ENCODE results near the gene PQBP1.
"Not testable (repeated sequence)": the region's sequence is repeated elsewhere in the genome, so short reads cannot be mapped to it uniquely, and the experiment has no call there.

Gene PQBP1, protein sequence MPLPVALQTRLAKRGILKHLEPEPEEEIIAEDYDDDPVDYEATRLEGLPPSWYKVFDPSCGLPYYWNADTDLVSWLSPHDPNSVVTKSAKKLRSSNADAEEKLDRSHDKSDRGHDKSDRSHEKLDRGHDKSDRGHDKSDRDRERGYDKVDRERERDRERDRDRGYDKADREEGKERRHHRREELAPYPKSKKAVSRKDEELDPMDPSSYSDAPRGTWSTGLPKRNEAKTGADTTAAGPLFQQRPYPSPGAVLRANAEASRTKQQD

DNA sequence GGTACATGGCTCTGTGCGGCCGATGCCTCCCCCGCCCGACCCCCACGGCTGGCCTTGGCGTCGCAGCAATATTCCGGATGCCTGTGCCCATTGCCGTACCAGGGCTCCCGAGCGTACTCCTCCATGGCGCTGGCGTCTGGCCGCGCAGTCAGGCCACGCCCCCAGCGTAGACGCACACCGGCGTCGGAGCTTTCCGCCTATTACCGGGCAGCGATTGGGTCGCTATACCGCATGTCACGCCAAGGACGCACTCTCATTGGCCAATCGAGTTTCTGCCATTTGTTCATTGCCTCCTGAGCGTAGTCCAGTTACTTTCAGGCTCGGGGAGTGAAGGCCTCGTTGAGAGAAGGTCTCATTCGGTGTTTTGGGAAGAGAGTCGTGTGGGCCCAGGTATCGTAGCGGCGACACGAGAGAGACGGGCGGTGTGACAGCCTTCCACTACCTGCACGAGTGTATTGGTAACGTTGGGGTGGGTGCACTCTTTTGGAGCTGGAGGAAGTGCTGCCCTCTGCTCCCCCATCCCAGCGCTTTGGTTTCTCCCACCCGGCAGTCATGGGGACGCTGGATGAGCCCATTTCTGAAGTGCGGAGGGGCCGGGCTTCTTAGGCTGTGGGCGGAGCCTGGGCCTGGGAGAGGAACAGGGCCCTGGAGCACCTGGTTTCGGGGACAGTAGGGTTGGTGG lies at the start of gene PQBP1, which contains the start of gene TIMM17B:
Gene PQBP1, plus strand, starts transcription at position 306 of the 682 bp plus-strand sequence. CDS start 580 bp downstream, outside the sequence.
Gene TIMM17B, minus strand, starts transcription at position 144 of the 682 bp plus-strand sequence. Its CDS starts 19 bp downstream, at position 125.
- DNase-seq, result peak; percentile 92

DNA sequence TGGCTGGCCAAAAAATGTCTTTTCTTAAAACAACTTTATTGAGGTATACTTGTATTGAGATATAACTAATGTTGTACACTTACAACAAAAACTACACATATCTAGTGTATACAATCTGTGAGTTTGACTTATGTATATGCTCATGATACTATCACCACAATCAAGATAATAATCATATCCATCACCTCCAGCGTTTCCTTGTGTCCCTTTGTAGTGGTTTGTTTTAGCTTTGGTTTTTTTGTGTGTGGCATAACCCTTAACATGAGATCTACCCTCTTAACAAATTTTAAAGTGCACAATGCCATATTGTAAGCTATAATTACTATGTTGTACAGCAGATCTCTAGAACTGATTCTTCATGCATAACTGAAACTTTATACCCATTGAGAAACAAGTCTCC lies 48.9 kb upstream of the PQBP1 start:
- DNase-seq, result peak; percentile 15

DNA sequence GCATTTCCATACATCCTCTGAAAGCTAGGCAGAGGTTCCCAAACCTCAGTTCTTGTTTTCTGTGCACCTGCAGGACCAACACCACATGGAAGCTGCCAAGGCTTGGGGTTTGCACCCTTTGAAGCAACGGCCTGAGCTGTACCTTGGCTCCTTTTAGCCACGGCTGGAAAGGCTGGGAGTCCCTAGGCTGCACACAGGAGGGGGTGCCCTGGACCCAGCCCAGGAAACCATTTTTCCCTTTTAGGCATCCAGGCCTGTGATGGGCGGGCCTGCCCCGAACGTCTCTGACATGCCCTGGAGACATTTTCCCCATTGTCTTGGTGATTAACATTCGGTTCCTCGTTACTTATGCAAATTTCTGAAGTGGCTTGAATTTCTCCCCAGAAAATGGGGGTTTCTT lies 44.9 kb upstream of the PQBP1 start:
- no peak for DNase-seq

DNA sequence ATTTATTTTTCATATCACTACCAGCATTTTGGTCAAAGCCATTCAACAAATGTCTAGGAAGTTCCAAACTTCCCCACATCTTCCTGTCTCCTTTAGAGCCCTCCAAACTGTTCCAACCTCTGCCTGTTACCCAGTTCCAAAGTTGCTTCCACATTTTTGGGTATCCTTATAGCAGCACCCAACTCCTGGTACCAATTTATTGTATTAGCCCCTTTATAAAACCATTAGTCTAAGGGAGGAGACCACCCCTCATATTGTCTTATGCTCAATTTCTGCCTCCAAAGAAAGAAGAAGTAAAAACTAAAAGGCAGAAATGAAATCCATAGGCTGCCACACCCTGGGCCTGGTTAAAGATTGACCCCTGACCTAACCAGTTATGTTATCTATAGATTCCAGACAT lies 44.2 kb upstream of the PQBP1 start:
- not testable (repeated sequence) for DNase-seq

DNA sequence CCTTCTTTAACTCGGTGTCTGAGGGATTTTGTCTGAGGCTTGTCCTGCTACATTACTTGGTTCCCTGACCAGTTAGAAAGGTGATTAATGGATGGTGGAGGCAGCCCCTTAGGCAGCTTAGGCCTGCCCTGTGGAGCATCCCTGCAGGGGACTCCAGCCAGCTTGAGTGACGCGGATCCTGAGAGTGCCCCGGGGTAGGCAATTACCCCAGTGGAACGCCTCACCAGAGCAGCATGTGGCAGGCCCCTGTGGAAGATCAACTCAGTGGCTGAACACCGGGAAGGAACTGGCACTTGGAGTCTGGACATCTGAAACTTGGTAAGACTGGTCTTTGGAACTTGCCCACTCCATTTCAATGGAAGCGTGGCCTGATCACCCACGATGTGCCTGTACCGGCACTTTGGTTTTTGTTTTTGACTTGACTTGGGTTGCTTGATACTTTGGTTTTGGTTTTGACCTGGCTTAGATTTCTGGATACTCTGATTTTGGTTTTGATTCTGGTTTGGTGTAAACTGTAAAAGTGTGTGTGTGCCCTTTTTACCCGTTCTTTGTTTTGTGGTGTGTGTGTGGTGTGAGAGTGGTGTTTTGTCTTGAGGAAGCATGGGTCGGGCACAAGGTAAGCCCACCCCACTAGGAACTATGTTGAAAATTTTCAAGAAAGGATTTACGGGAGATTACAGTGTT lies 43.5 kb upstream of the PQBP1 start:
- DNase-seq, result not testable (repeated sequence)

DNA sequence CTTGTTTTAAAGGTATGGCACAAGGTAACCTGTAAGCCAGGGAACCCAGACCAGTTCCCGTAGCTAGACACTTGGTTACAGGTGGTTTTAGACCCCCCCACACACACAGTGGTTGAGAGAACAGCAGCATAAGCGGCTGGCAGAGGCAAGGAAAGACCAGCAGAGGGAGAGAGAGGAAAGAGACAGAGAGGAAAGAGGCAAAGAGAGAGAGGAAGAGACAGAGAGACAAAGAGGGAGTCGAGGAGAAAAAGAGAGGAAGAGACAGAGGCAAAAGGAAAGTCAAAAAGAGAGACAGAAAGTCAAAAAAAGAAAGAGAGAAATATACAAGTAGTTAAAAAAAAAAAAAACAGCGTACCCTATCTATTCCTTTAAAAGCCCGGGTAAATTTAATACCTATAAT lies 42.8 kb upstream of the PQBP1 start:
- DNase-seq, result peak; percentile 21

DNA sequence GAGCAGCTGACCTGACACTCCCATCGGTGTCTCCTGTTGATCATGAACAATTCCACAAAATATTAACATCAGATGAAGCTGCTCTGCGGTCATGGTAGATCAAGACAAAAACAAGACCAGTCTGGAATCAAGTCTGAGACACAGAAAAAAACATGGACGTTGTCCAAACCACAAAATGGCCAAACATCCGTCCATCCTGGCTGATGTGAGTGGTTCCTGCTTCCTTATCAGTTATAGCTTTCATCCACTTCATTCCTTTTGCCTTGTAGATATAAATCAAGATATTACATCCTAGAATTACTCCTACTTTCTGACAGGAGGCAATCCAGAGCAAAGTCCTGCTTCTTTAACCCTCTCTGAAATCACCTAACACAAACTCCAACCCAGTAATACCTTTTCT lies 33.5 kb upstream of the PQBP1 start:
- DNase-seq, result no peak

DNA sequence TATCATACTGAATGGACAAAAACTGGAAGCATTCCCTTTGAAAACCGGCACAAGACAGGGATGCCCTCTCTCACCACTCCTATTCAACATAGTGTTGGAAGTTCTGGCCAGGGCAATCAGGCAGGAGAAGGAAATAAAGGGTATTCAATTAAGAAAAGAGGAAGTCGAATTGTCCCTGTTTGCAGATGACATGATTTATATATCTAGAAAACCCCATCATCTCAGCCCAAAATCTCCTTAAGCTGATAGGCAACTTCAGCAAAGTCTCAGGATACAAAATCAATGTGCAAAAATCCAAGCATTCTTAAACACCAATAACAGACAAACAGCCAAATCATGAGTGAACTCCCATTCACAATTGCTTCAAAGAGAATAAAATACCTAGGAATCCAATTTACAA lies 25.7 kb upstream of the PQBP1 start:
- not testable (repeated sequence) for DNase-seq

DNA sequence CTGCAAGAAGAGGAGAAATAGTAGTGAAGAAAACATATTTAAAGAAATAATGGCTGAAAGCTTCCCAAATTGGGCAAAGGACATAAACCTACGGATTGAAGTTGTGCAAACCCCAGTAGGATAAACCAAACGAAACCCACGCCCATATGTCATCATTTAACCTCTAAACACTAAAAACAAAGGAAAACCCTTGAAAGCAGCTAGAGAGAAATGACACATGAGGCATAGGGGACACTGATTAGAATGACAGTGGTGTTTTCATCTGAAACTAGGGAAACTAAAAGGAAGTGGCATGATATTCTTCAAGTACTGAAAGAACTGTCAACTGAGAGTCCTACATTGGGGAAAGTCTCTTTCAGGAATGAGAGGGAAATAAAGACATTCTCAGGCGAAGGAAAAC lies 20.8 kb upstream of the PQBP1 start:
- not testable (repeated sequence) for DNase-seq

DNA sequence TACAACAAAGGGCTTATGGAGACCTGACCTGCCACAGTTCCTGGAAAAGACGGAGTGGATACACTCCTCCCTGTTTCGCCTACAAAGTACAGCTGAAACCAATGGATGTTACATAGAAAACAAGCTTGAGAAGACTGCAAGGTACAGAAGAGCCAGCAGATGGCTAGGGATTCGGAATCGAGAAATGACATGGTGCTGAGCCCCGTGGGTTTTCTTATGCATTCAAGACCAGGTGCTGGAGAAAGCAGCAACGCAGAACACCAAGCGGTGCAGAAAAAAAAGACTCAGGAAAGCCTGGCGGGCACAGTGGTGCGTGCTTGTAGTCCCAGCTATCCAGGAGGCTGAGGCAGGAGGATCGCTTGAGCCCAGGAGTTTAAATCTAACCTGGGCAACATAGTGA lies 14.0 kb upstream of the PQBP1 start:
- DNase-seq, result no peak

DNA sequence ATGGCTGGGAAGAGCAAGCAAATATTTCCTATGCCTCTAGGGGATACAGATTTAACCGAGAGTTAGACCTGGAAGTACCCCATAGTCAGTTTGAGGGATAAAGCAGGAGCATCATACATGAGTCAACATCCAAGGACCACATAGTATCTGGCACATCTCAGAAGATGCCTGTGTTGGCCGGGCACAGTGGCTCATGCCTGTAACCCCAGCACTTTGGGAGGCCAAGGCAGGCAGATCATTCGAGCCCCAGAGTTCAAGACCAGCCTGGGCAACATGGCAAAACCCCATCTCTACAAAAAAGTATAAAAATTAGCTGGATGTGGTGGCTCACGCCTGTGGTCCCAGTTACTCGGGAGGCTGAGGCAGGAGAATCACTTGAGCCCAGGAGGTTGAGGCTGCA lies 11.1 kb upstream of the PQBP1 start:
- DNase-seq, result not testable (repeated sequence)

DNA sequence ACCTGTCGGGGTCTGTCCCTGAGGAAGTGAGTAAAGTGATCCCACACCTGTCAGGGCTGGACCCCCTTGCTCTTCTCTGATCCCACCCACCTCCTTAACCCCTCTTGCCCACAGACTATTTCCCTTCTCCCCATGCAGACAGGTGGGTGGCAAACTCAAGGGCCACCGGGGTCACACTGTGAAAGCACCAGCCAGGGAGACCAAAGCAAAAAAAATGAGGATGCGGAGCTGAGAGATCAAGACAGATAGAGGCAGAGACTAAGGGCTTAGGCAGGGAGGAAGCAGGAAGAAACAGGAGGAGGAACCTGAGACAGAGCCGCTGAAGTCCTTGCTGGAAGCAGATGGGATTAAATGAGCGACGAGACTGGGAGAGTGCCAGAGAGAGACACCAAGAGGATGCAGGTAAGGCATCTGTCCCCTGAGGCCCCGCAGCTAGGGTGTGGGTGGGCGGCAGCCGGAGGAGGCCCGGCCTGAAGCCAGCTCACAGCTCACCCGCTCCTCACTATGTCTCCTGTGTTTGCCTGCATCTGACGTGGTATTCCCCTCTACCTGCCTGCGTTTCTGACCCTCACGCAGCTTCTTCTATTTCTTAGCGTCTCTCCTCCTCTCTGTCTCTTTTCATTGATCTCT lies 7.3 kb upstream of the PQBP1 start:
- DNase-seq, result no peak

DNA sequence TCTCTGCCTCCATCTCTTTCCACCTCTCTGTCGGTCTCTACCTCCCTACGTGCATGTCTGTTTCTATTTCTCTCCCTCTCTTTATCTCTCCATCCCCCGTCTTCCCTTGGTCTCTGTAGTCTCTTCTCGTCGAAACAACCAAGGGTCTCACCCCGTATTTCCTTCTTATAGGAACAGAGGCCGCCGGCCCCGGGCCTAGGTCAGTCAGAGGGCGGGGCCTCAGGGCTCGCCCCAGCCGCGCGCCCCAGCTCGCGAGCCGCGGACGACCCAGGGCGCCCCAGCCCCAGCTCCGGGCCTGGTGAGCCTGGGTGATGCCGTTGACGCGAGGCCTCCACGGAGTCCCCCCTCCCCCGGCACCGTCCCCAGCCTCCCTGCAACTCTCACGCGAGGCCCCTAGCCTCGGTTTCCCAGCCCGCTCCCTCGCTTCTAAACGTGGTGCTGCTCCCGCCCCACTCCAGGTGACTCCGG lies 6.8 kb upstream of the PQBP1 start:
- no peak for DNase-seq

DNA sequence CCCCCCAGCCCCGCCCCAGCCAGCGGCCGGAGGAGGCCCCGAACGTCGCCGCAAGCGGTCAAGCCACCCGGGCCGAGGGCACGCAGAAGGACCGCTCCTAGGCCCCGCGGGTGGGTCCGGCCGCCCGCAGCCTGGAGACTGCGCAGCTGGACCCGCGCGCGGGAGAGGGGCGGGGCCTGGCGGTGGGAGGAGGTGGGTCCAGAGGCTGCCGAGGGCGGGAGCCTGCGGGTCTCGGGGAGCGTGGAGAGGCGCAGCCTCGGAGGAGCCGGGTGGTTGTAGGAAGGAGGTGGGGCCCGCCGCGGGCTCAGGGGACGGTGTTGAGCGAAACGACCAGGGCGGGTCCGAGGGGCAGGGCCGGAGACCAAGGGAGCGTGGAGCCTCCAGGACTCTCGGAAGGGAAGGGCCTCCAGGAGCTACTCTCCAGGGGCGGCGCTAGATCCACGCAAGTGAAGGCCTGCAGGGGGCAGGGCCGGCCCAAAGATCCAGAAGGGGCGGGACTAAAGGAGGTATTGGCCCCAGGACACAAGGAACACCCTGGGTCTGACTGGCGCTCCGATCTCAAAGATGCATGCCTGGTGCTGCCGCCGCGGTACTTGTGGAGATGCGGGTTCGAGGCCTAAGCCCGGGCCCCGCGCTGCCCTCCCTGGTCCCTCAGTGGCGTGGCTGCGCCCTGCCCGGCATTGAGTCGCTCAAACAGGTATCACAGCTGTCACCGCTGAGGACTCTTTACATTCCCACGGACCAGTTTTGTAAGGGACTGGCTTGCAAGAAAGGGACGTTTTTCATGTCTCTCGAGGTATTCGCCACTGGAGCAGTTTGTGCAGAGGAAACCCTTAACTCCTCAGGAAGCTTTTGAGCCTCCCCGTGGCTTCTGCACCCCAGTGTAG lies 6.1 kb upstream of the PQBP1 start:
- peak; percentile 82 for DNase-seq

DNA sequence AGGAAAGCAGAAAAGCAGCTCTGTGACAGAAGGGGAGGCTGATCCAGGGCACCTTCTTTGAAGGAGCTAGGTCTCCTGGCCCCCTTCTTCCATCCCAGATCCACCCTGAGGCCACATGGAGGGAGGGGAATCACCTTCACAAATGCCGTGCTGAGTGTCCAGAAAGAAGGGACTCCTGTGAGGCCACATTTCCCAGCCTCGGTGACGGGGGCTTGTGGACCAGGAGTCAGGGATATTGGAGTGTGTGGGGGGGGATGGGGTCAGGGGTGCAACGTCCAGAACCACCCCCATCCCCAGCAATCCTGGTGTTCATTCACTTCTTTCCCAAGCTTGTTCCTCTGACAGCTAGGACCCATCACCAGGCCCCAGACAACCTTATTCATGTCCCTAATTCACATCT lies 4.8 kb upstream of the PQBP1 start:
- no peak for DNase-seq

DNA sequence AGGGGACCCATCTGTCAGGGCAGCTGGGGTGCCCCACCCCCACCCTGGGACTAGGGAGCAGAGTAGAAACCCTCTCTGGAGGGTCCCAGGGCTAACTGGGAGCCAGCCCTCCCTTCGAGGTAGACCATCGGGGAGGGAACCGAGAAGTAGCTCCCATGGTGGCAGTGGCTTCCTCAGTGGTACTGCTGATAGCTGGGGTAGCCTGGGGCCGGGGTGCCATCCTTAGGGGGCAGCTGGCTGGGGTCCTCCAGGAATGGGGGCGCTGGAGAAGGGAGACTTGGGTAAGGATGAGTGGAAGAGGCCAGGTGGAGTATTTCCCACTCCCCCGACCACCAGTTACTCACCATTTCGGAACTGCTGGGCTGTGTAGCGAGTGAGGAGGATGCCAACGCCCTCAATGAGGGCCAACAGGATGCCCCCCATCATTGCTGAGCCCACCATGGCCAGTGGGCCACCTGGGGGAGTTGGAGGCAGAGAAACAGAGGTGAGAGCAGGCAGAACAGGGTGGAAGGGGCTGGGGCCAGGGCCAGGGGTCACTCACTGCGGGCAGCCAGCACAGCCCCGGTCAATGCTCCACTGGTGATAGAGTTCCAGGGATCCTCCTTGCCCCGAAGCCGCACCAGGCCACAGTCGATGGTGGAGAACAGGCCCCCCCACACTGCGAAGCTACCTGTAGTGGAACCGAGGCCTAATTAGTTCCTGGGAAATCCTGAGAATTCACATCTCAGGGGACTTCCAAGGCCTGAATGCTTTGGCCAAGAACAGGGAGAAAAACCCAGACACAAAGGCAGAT lies 4.0 kb upstream of the PQBP1 start:
- no peak for DNase-seq

DNA sequence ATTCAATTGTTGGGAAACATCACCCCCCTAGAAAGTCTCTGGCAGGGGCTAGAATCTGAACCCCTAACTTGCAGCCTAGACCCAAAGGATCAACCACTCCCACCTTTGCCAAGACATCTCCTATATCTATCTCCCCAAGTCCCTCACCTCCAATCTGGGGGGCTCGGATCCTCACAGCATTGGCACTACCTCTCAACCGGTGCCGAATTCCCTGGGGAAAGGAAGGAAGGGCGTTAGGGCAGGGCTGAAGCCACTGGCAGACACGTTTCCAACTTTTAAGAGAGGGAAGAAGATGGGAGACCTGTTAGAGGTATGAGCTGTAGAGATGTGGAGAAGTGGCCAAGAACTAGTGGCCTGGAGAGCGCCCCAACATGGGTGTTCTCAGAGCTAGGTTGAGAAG lies 2.8 kb upstream of the PQBP1 start:
- DNase-seq, result no peak

DNA sequence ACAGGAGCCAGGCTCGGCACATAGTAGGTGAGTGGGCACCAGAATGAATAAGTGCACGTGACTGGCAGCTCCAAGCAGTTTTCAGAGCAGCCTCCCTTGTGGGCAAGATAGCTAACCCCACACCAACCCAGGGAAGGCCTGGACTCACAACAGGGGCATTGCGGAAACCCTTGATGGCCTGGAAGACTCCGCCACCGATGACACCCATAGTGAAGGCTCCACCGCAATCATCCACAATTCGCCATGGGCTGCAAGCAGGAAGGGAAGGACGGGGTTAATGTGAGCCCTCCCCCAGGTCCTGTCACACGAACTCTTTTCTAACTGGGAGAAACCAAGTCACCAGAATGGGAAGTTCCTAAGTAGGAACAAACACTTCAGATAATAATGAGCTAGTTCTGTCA lies 1.1 kb upstream of the PQBP1 start:
- DNase-seq, result no peak

DNA sequence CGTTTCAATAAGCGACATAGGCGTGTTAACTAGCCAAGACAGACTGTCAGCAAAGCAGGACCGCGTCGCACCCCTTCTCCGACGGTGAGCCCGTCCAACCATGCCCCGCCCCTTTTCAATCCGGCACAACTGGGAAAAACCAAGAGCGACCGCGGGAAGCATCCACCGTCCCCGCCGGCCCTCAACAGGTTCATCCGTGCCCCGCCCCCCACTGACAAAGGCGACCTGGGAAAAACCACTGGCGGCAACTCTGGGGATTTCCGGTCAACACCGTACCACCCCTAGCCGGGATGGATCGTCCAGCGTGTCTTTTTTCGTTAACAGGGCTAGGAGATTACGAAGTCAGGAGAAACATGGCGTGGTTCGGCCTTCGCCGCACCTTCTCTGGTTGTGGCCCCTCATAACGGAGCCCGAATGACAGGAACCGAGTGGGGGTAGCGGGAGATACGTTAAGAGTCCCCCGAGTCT lies 539 bp upstream of the PQBP1 start:
- DNase-seq, result peak; percentile 79

DNA sequence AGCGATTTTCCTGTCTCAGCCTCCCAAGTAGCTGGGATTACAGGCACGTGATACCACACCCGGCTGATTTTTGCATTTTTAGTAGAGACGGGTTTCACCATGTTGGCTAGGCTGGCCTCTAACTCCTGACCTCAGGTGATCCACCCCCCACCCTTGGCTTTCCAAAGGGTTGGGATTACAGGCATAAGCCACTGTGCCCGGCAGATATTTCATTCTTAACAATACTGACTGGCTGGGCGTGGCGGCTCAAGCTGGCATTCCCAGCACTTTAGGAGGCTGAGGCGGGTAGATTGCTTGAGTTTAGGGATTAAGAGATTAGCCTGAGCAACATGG lies 1.3 kb downstream of the PQBP1 start:
- no peak for DNase-seq

DNA sequence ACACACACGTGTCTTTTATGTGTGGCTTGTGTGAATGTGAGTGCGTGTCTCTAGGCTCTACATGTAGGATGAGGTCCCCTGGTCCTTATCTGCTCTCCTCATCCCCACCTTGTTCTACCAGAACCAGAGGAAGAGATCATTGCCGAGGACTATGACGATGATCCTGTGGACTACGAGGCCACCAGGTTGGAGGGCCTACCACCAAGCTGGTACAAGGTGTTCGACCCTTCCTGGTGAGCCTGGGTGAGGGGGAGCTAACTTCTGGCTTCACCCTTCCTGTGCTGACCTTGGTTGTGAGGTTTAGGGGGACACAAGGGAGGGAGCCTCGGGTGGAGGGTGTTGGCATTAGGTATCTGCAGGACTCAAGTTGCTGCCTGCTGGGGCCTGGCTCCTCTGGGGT lies 3.3 kb downstream of the PQBP1 start:
- no peak for DNase-seq

DNA sequence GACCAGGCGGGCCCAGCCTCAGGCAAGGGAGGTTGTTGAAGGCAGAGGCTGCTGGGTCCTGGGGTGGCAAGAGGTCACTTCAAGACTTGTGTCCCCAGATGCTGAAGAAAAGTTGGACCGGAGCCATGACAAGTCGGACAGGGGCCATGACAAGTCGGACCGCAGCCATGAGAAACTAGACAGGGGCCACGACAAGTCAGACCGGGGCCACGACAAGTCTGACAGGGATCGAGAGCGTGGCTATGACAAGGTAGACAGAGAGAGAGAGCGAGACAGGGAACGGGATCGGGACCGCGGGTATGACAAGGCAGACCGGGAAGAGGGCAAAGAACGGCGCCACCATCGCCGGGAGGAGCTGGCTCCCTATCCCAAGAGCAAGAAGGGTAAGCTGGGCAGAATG lies 4.4 kb downstream of the PQBP1 start:
- no peak for DNase-seq

Measured in CD4-positive, alpha-beta T cell treated with Interleukin-12 subunit alpha and Interleukin-12 subunit beta, for 1 hour (primary cell).